Osteoblast (primary cell): ENCODE measurements around the gene OST4. TPM values are rescaled to one million over a fixed set of nuclear protein-coding genes. Genes with fewer than 3 reads are reported as not detected.

Experiments
- DNase-seq: peaks from one replicate; pipeline ENCODE4 v3.0.0; 2011; ENCODE audit warnings: low spot score, mixed read lengths; ENCODE audit not compliant: insufficient read length; ENCODE audit errors: missing footprints
- H2AFZ ChIP-seq: 2 replicates; pipeline ENCODE4 v1.6.0; 2011; ENCODE audit warnings: mild to moderate bottlenecking, low read length
- H3K27ac ChIP-seq: 2 replicates; pipeline ENCODE4 v1.5.1; 2011; ENCODE audit warnings: mild to moderate bottlenecking, low read depth, low read length, moderate library complexity
- H3K27me3 ChIP-seq: 2 replicates; pipeline ENCODE4 v1.6.0; 2012; ENCODE audit warnings: mild to moderate bottlenecking, control low read depth, inconsistent platforms, low read length, moderate library complexity; ENCODE audit not compliant: insufficient read depth
- H3K36me3 ChIP-seq: 2 replicates; pipeline ENCODE4 v1.5.1; 2011; ENCODE audit warnings: mild to moderate bottlenecking, low read length, control low read depth, moderate library complexity; ENCODE audit not compliant: insufficient read depth
- H3K4me1 ChIP-seq: 2 replicates; pipeline ENCODE4 v1.5.1; 2011; ENCODE audit warnings: mild to moderate bottlenecking, low read length, control low read depth, moderate library complexity; ENCODE audit not compliant: insufficient read depth
- H3K4me2 ChIP-seq: 2 replicates; pipeline ENCODE4 v1.6.0; 2011; ENCODE audit warnings: mild to moderate bottlenecking, low read length; ENCODE audit not compliant: insufficient read depth
- H3K4me3 ChIP-seq: fragments of 200-600 bp; sonication (generic); 3 replicates; pipeline ENCODE4 v1.5.1; 2012; ENCODE audit warnings: mild to moderate bottlenecking, low read length, inconsistent platforms; ENCODE audit not compliant: insufficient read depth
- H3K79me2 ChIP-seq: 2 replicates; pipeline ENCODE4 v1.6.0; 2012; ENCODE audit warnings: mild to moderate bottlenecking, low read length, control low read depth, inconsistent platforms; ENCODE audit not compliant: insufficient read depth
- H3K9me3 ChIP-seq: 2 replicates; pipeline ENCODE4 v1.5.1; 2011; ENCODE audit warnings: low read depth, low read length, control low read depth
- H4K20me1 ChIP-seq: 2 replicates; pipeline ENCODE4 v1.6.0; 2012; ENCODE audit warnings: mild to moderate bottlenecking, low read length, control low read depth; ENCODE audit not compliant: insufficient read depth
- total RNA-seq: library from RNA; depleted of rRNA; stranded (reverse); fragments of >200 nt; gene quantifications from 2 replicates; pipeline ENCODE4 v1.2.3, GENCODE V29; 2012
- TF ChIP-seq, protein P1 (sequence below): IDR thresholded peaks from 2 replicates; pipeline ENCODE4 v1.5.1; 2011; ENCODE audit warnings: mild to moderate bottlenecking, low read depth, low read length, moderate library complexity; ENCODE audit errors: extremely low read depth

Gene OST4
- total RNA-seq, 1 donor, result 202 TPM

GRCh38 chr2:27085673-27086089, 14.2 kb upstream of the OST4 start:
- Histone ChIP-seq H3K4me2 (peak overlapping the region; percentile 79), H3K27me3 (no peaks in the 10 kb centered on the region), H2AFZ (no peak overlapping the region), H3K36me3 (peaks cover 27% of the 10 kb centered on the region), H3K9me3 (no peaks in the 10 kb centered on the region), H3K27ac (peak overlapping the region; percentile 17), H4K20me1 (peaks cover 27% of the 10 kb centered on the region), H3K4me3 (peak overlapping the region; percentile 73), H3K4me1 (peaks cover 14% of the 10 kb centered on the region), H3K79me2 (peaks cover 14% of the 10 kb centered on the region)
- DNase-seq, result peak; percentile 95
- TF ChIP-seq, protein P1, sequence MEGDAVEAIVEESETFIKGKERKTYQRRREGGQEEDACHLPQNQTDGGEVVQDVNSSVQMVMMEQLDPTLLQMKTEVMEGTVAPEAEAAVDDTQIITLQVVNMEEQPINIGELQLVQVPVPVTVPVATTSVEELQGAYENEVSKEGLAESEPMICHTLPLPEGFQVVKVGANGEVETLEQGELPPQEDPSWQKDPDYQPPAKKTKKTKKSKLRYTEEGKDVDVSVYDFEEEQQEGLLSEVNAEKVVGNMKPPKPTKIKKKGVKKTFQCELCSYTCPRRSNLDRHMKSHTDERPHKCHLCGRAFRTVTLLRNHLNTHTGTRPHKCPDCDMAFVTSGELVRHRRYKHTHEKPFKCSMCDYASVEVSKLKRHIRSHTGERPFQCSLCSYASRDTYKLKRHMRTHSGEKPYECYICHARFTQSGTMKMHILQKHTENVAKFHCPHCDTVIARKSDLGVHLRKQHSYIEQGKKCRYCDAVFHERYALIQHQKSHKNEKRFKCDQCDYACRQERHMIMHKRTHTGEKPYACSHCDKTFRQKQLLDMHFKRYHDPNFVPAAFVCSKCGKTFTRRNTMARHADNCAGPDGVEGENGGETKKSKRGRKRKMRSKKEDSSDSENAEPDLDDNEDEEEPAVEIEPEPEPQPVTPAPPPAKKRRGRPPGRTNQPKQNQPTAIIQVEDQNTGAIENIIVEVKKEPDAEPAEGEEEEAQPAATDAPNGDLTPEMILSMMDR, result peak; percentile 49

GRCh38 chr2:27085062-27085672, 13.7 kb upstream of the OST4 start:
- Histone ChIP-seq H2AFZ (no peak overlapping the region), H3K9me3 (no peaks in the 10 kb centered on the region), H3K79me2 (peaks cover 19% of the 10 kb centered on the region), H3K36me3 (peaks cover 27% of the 10 kb centered on the region), H3K27ac (peak overlapping the region; percentile 17), H3K4me2 (peak overlapping the region; percentile 79), H3K4me1 (peaks cover 19% of the 10 kb centered on the region), H3K4me3 (peak overlapping the region; percentile 73), H3K27me3 (no peaks in the 10 kb centered on the region), H4K20me1 (peaks cover 29% of the 10 kb centered on the region)
- TF ChIP-seq, protein P1, result no peak
- DNase-seq, result peak; percentile 81

GRCh38 chr2:27084297-27085061, 13.0 kb upstream of the OST4 start:
- Histone ChIP-seq H3K9me3 (no peaks in the 10 kb centered on the region), H2AFZ (no peak overlapping the region), H3K27me3 (no peaks in the 10 kb centered on the region), H3K4me1 (peaks cover 25% of the 10 kb centered on the region), H3K4me2 (no peak overlapping the region), H3K27ac (no peak overlapping the region), H3K79me2 (peaks cover 26% of the 10 kb centered on the region), H3K4me3 (no peak overlapping the region), H3K36me3 (peaks cover 27% of the 10 kb centered on the region), H4K20me1 (peaks cover 33% of the 10 kb centered on the region)
- TF ChIP-seq, protein P1, result no peak
- peak; percentile 80 for DNase-seq
